NCI-H2227 treated with DMSO at 0.1 percent for 48 hours (cell line): ENCODE results near the gene ST8SIA2.

Source experiments
- DNase-seq: peaks from one replicate; lab custom pipeline; 2025; lab: John Stamatoyannopoulos, UW

Gene ST8SIA2, protein sequence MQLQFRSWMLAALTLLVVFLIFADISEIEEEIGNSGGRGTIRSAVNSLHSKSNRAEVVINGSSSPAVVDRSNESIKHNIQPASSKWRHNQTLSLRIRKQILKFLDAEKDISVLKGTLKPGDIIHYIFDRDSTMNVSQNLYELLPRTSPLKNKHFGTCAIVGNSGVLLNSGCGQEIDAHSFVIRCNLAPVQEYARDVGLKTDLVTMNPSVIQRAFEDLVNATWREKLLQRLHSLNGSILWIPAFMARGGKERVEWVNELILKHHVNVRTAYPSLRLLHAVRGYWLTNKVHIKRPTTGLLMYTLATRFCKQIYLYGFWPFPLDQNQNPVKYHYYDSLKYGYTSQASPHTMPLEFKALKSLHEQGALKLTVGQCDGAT

DNA sequence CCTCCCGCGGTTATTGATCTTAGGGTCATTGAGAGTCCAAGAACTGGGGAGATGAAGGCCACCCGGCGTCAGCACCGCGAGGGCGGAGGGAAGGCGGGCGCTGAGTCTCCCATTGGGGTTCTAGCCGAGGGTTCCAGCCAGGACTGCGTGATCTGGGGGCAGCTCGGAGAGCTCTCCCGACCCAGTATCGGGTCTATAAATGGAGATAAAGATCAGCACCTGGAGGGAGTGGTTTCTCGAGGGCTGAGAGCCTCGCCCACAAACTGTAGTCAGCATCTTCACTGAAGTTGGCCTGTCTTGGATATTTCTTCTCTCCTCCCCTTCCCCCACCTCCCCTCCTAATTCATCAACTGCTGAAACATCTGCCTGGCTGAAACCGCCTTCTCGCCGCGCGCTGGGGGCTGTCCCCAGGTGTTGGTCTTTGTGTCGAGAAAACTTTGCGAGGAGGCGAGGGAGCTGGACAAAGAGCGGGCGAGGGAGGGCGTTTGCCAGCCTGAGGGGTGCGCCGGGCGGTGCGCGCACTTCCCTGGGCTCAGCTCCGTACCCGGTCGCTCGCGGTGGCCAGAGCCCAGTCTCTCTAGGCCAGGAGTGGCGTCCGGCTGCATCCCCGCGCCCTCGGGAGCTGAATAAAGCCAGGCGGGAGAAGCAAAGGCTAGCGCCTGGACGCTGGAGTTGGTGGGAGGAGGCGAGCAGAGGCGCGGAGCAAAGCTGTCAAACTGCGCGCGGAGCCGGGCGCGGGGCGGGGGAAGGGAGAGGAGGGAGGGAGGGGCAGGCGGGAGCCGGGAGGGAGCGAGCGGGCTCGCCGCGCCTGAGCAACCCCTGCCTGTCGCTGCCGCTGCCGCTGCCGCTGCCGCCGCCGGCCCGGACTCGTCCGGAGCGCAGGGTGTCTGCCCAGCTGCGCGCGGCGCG, at the start of gene ST8SIA2:
Gene ST8SIA2, plus strand, starts transcription at position 811 of the 909 bp plus-strand sequence. CDS start 184 bp downstream, outside the sequence.
- peak; percentile 39 for DNase-seq

DNA sequence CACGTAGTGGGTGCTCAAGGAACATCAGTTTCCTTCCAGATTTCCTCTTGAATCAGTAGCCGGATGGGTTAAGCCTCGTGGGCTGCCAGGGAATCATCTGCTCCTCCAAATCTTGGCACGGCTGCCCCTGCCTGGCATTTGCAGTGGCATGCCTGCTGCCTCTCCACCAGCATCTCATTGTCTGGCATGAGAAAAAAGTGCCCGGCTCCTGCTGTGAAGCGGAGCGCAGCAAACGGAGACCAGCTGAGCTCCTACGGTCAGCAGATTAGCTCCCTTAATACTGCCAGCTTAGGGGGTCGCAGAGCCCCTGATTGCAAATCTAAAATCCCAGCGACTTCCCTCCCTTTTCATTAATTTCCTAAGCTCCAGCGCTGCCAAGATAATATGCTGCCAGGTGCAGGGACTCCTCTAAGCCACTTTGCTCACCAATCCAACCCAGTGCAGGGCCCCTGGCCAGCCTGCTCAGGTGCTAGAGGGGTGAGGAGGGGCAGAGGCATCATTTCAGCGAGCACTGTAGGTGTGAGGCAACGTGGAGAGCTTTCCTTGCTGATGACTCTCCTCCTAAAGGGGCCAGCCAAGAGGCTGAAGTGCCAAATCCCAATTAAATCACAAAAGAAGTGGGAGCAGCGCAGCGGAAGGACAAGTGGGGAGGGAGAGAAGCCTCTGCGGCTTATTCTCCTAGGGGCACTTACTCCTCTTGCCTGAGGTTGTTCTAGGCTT, 49.6 kb upstream of the ST8SIA2 start:
- DNase-seq = peak; percentile 28

DNA sequence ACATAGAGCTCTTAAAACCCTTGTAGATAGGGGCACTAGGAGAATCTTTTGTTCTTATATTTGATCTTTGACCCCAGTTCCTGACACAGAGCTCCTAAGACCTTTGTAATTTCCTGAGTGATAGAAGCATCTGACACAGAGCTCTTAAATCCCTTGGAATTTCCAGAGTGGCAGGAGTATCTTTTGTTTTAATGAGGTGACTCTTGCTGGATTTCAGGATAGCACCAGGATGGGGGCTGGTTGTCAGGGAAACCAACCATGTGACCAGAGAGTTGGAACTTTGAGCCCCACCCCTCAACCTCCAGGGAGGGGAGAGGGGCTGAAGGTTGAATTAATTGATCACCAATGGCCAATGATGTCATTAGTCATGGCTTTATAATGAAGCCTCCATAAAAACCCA, 47.6 kb upstream of the ST8SIA2 start:
- no peak for DNase-seq

DNA sequence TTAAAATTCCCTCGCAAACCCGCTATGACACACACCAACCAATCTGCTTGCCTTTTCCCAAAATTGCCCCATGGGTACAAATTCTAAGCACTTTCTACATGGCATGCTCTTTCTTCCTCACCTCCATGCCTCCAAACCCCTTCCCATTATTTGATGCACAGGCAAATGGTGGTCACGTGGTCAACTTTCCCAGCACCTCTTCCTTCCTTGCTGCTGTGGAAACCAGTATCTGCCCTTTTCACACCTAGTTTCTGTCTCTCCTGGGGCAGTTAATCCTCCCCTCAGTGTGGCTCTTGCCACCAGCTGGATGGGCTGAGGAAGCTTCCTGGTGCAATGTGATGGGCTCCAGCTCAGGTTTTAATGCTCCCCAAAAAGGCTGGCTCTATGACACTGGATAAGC, 38.4 kb upstream of the ST8SIA2 start:
- no peak for DNase-seq

DNA sequence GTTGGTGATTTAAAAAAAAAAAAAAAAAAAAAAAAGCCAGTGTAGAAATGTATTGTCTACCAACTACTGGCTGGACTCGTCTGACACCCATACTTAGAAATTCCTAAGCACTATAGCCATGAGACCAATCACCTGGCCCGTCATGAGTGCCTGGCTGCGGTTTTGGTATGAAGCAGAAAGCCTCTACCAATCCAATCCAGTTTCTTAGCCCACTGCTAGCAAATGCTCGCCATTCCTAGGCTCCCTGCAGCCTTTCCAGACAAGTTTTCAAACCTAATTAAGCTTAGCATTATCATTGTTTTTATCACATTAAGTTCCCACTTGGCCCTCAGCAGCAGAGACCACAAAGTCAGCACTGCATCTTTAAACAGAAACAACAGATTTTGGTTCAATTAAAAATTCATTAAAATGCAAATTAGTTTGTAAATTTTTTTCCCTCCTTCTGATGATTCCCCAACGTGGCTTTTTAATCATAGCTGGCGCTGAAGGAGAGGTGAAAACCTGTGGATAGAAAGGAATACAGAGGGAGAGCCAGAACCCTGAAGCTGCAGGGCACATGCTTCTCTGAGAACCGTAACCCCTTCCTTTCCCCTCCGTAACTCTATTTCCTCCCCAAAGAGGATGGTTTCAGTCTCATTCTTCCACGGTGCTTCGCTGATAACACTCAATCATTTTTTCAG, 32.2 kb upstream of the ST8SIA2 start:
- DNase-seq = no peak

DNA sequence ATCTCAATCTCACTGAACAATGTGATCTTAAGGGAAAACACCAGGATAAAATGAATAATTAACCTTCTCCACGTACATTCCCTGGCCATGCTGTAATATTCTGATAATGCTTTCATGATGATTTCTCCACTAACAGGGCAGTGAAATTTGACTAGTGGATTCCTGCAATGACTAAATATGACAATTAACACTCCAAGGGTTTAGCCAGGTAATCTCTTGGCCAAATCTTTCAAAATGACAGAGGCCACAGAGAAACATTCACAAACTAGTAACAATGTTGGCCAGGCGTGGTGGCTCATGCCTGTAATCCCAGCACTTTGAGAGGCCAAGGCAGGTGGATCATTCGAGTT, 31.7 kb upstream of the ST8SIA2 start:
- no peak for DNase-seq

DNA sequence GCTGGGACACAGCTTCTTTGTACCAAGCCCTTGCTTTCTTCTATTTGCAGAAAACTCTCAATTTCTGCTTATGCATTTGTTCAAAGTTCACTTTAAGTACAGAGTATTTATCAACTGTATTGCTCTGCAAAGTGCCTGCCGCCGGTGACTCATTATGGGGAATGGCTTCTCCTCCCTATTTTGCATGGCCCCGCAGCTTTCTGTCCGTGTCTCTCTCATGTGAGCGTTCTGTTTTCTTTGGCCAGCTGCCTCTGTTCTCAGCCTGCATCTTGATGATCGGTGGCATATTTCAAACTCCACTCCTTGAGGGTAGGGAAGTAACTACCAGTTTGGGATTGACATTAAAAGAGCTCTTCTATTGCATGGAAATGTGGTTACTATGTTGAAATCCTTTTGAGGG, 28.6 kb upstream of the ST8SIA2 start:
- DNase-seq = no peak

DNA sequence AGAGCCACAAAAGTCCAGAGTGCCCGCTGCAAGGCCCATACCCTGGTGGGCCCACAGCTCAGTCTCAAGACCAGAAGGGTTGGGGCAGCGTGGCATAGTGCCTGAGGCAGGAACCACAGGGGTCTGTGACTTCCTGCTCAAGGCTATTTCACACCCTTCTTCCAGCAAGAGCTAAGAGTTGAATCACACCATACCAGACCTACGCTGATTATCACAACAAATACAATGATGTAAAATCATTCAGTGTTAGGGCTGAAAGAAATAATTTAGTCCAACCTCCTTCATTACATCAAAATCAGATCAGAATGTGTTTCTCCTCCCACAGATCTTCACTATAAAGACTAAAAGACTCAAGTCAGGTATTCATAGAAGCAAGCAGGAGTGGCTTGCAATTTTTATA, 27.8 kb upstream of the ST8SIA2 start:
- DNase-seq = no peak

DNA sequence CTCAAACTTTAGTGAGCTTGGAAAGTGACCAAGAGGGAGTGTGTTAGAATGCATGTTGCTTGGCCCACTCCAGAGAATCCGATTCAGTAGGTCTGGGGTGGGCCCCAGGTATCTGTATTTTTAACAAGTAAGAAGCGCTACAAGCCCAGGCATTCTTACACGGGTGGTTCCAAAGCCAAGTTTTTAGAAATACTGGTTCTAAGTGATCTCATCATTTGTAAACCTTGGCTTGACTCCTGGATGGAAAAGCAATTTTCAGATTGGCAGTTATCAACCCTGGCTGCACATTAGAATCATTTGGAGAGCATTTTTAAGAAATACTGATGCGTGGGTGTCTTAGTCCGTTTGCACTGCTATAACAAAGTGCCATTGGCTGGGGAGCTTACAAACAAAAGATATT, 27.3 kb upstream of the ST8SIA2 start:
- no peak for DNase-seq

DNA sequence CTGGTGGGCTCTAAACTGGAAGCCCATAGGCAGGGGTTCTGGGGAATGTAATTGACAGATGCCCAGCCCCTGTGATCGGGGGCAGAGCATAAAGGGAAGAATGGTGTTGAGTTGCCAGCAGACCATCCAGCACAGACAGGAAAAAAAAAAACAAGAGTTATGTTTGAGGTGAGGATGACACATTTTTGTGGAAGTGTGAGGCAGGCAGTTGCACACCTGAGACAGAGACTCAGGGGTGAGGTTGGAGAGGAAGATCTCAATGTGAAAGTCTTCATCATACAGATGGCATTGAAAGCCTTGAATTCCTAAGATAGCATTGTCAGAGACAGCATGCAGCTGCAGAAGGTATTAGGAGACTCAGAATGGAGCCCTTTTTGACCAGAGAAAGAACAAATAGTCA, 18.6 kb upstream of the ST8SIA2 start:
- no peak for DNase-seq

DNA sequence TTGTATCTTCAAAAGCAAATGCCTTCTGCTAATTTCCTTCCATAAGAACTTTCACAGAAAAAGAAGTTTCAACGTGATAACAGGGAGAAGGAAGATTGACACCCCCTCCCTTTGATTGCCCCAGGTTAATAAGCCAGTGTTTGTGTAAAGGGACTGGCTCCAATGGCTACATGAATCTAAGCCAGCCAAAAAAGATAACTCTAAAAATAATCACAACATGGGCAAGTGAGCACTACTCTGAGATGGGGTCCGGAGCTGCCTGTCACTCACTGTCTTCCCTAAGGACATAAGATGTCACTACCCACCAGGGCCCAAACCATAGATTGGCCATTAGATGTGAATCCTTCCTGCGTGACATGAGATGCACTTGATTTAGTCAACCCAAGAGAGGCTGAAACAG, 17.6 kb upstream of the ST8SIA2 start:
- DNase-seq = no peak

DNA sequence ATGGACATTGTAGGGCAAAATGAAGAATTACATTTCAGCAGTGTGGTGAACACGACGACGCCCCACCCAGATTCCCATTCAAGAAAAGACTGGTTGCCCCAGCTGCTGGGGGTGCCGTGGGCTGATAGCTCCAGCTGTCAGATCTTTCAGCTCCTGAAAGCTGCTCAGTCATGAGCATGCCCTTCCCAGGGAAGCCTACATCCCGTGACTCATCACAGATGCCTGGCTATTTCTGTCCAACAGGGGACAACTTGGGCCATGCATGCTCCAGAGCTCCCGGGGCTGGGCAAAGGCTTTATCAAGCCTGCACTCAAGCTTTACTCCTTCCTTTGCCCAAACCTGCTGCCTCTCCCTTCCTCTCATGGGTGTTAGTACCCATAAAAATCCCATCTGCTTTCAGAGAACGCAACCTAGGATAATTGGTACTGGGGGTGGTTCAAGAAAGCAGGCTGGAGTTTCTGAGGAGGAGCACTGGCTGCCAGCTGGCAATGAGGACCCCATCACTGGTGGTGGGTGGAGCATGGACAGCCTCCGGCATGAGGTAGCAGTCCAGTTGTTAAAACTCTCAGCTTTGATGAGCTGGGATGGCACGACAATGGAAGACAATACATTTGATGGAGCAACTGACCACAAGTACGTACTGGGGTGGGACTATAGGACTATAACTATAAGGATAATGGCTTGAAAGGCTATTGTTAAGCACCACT, 16.4 kb upstream of the ST8SIA2 start:
- DNase-seq = no peak

DNA sequence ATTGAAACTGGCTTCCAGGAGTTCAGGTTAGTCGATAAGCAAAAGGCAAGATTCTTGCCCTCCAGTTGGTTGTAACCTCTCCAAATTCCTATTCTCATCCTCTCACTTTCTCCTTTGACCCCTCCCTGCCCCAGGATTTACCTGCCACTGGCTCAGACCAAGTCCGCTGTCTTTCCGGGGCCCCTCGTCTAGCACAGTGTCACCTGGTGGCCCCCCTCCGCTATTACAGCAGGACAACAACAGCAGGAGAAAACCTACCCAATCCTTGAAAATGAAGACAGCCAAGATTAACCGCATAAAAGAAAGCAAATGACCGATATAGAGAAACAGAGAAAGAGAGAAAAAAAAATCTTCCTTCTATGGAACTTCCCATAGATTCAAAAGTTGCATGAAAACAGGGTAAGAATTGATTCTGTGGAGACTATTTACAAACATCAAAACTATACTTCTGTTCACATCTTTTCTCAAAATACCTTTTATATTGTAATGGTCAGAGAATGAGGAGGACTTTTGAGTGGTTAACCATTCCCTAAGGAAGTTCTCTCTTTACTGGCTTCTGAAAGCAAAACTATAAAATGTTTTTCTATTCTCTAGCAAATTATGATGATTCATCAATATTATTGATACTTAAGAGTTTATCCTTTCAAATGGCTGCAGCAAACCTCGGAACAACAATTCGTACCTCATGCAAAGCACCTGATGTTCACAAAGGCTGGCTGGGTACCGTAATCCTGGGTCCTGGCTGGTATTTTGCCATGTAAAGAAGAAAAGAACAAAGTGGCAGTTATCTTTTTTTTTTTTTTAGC, 10.0 kb upstream of the ST8SIA2 start:
- DNase-seq = no peak

DNA sequence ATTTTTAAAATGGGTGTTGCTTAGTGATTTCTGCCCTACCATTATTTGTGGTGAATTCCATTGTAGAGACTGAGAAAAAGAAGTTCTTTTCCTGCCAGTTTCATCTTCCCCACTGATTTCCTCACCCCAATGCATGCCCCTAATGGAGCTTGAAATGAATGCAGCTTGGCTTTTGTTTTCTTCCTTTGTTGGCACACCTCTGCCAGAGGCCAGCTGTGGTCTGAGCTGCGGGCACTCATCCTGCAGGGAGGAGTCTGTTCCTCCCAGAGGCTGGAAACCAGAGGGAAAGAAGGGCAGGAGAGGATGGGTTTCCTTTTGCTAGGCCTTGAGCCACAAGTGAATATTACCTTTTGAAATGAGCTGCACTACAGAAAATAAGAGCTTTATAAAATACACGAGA, 9.3 kb upstream of the ST8SIA2 start:
- no peak for DNase-seq

DNA sequence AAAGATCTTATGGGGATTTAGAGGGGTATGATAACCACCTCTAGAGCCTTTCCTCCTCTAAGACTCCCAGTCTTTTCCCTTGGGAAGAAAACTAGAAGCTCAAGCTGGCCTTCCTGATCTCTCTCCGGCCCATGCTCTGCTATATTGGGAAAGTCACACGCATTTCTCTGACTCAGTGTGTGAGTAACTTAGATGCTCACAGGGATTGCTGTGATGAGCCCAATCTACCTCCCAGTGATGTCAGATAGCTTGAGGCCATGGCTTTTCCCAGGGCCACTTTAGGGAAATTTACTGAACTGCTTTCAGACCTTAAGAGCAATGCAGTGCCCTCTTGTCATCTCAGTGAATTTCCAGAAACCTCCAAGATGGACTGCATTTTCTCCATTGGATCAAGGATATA, 8.6 kb upstream of the ST8SIA2 start:
- no peak for DNase-seq

DNA sequence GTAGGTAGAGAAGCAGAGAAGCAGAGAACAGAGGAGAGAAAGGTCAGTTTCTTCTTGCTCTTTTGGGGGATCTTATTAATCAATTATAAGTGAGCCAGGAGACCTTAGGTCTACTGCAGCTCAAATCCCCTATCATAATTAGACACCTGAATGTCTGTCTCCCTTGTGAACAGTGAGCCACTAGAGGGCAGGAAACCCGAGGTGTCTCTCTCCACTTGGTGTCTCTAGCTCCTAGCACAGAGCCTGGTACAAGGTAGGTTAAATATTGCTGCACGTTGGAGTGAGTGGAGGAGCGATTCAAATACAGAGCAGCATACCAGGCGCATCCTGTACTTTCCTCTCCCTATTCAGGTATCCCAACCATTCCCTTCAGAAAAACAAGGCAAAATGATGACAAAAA, 2.0 kb upstream of the ST8SIA2 start:
- DNase-seq = no peak

DNA sequence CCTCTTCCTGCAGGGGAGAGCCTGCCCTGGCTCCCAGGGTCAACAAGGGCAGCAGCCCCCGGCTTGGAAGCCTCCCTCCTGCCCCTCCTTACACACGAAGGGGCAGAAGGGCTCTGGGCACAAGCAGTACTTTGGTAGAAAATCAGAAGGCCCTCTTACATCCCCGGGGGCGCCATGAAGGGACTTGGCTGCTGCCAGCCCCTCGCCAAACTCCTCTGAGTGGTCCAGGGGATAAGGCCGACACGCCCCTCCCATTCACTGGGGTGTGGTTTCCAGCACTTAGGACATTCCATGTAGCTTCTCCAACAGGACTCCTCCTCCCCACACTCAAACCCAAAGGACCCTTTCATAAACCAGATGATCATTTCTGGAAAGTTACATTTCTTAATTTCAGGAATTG, 1.2 kb upstream of the ST8SIA2 start:
- no peak for DNase-seq

DNA sequence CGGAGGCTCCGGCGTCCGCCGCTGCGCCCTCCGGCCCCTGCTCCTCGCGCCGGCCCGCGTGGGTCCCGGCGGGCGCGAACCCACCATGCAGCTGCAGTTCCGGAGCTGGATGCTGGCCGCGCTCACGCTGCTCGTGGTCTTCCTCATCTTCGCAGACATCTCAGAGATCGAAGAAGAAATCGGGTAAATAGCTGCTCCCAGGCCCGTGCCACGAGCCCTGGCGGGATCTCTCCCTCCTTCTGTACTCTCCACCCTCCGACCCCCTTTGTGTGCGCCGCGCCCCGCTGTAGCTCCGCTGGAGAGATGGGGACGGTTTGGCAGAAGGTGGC, 263 bp downstream of the ST8SIA2 start:
- no peak for DNase-seq

DNA sequence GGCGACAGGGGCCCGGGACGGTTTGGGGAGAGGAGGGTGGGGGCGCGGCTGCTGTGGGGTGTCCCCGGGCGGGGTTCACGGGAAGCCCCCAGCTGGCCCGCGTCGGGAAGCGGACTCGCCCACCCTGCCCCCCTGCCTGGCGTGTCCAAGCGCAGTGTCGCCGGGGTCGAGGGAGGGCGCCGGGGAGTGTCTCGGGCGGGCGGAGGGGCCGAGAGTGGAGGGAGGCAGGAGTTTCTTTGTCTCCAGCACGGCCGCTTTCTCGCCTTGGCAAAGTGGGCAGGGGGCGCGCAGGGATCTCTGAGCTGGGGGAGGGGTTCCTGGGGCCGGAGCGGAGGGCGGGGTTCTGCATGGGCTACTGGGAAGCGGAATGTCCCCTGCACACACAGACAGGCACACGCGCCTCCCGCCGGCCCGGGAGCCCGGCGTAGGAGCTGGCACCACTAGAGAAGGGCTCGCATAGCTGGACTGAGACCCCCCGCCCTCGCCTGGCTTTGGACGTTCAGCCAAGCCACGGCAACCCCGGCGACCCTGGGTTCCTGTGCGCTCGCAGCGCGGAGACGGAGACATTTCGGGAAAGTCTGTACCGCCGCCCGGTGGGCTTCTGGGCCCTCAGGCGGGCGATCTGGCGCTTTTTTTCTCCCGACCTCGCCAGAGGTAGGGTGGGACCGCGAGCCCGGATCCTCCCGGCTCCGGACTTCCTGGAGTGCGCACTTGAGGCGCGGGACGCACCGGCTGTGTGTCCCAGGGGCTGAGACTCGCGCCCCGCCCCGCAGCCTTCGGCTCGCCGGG, 822 bp downstream of the ST8SIA2 start:
- peak; percentile 19 for DNase-seq

DNA sequence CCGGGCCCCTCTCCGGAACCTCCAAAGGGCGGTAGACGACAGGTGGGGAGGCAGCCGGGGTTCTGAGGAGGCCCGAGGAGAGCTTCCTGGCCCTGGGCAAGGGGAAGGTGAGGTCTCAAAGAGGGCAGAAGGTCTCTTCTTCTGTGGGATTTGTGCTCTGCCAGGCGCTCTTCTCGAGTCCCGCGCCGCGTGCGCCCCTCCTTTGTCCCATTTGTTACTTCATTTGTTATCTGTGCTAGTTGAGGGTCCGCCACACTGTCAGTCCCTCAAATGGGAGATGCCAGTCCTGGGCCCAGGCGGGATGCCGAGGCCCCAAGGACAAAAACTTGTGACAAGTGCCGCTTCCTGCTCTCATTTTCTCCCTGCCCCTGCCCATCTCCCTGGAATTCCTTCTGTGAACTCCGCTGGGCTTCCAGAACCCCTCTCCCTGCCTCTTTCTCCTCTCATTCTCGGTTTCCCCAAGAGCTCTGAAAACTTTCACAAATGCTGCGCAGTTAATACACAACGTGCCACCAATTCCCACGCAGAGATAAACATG, 1.5 kb downstream of the ST8SIA2 start:
- no peak for DNase-seq
